Mucosa of rectum (tissue), 2 donors: Measurements from ENCODE around the gene CALML3.

Experiments
- H3K27ac ChIP-seq, 2 donors: one replicate each; pipeline ENCODE4 v1.7.0; 2013; ENCODE audit warnings: inconsistent platforms in 2 of 2, low read depth in 2 of 2, low read length in 2 of 2
- H3K27me3 ChIP-seq, 2 donors: one replicate each; pipeline ENCODE4 v1.7.0; 2013; ENCODE audit warnings: low read length in 2 of 2; ENCODE audit not compliant: control insufficient read depth in 2 of 2, insufficient read depth in 2 of 2
- H3K36me3 ChIP-seq, 2 donors: one replicate each; pipeline ENCODE4 v1.7.0; 2013; ENCODE audit warnings: low read length in 2 of 2; ENCODE audit not compliant: control insufficient read depth in 2 of 2, insufficient read depth in 2 of 2
- H3K4me1 ChIP-seq, 2 donors: one replicate each; pipeline ENCODE4 v1.7.0; 2013; ENCODE audit warnings: low read length in 2 of 2, mild to moderate bottlenecking in 1 of 2; ENCODE audit not compliant: control insufficient read depth in 2 of 2, insufficient read depth in 2 of 2
- H3K4me3 ChIP-seq, 2 donors: one replicate each; pipeline ENCODE4 v1.7.0; 2013; ENCODE audit warnings: low read length in 2 of 2
- H3K9ac ChIP-seq, 2 donors: one replicate each; pipeline ENCODE4 v1.7.0; 2013; ENCODE audit warnings: low read length in 2 of 2, low read depth in 1 of 2, mild to moderate bottlenecking in 1 of 2
- H3K9me3 ChIP-seq, 2 donors: one replicate each; pipeline ENCODE4 v1.7.0; 2013; ENCODE audit warnings: low read length in 2 of 2; ENCODE audit not compliant: control insufficient read depth in 2 of 2
- donor health status: healthy.
- donor health status: Normal muscosa, but diverticular disease.

Gene CALML3

GRCh38 chr10:5491477-5491876 lies 33.3 kb upstream of the CALML3 start:
- Histone ChIP-seq H3K27me3 (no peaks in the 10 kb centered on the region), H3K4me1 (peaks cover 13 to 32% of the 10 kb centered on the region in 2 donors), H3K9me3 (peaks cover 0 to 2% of the 10 kb centered on the region in 2 donors), H3K9ac (no peak overlapping the region), H3K4me3 (no peak overlapping the region), H3K36me3 (no peaks in the 10 kb centered on the region), H3K27ac (no peak overlapping the region)

DNA sequence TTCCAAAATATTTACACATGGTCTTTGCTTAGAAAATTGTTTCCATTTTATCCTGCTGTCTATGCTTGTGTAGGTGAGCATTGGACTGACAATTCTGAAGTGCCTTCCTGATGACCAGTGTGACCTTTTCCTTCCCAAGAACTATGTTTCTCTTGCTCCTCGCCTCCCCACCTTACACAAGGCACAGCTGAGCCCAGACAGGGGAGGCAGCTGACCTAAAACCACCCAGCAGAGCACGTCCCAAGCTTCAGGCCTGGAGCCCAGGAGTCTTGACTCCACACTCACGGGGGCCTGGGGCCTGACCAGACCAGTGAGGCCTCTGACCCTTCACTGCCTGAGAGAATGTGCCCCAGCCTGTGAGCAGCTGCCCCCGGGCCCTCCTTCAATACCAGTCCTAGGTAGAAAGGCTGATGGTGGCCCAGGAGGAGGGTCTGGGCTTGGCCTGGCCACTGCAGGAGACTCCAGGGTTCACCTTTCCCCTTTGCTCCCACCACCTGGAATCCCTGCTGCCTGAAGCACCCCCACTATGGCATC lies 32.4 kb upstream of the CALML3 start:
- Histone ChIP-seq H3K27ac (no peak overlapping the region), H3K36me3 (no peaks in the 10 kb centered on the region), H3K9me3 (peaks cover 0 to 2% of the 10 kb centered on the region in 2 donors), H3K4me1 (peaks cover 9 to 24% of the 10 kb centered on the region in 2 donors), H3K4me3 (no peak overlapping the region), H3K9ac (no peak overlapping the region), H3K27me3 (no peaks in the 10 kb centered on the region)

DNA sequence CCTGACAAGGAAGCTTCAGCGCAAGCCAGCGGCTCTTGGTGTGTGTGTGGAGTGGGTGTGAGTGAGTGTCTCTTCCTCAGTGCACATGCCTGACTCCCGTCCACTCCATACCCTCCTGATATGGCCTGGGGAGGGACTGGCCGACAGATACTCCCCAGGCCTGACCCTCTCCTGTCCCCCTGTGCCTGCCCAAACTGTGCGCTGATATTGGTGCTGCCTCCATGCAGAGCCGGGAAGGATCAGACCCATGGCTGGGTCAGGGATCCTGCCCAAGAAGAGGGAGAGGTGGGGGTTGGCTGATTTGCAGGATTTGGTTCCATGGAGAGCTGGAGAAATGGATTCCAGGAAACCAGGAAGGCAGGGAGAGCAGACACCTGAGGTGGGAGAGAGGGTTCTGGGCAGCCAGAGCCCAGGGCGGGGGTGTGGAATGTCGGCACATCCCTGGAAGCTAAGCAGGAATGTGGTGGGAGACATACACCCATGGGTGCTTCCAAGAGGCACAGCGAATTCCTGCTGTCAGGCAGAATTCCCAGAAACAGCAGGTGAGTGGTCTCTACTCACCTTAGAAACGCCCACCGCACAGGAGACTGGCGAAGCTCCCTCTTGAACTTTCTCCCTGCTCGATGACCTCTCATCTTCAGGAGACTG lies 31.7 kb upstream of the CALML3 start:
- Histone ChIP-seq H3K9me3 (peaks cover 0 to 2% of the 10 kb centered on the region in 2 donors), H3K36me3 (no peaks in the 10 kb centered on the region), H3K4me1 (peaks cover 9 to 20% of the 10 kb centered on the region in 2 donors), H3K4me3 (no peak overlapping the region), H3K27ac (no peak overlapping the region), H3K9ac (no peak overlapping the region), H3K27me3 (no peaks in the 10 kb centered on the region)

GRCh38 chr10:5493691-5494090 lies 31.1 kb upstream of the CALML3 start:
- Histone ChIP-seq H3K9ac (no peak overlapping the region), H3K27ac (no peak overlapping the region), H3K9me3 (peaks cover 0 to 2% of the 10 kb centered on the region in 2 donors), H3K36me3 (no peaks in the 10 kb centered on the region), H3K4me1 (peaks cover 5 to 16% of the 10 kb centered on the region in 2 donors), H3K27me3 (no peaks in the 10 kb centered on the region), H3K4me3 (no peak overlapping the region)

- Histone ChIP-seq H3K4me3 (no peak overlapping the region), H3K36me3 (no peaks in the 10 kb centered on the region), H3K4me1 (peaks cover 0 to 8% of the 10 kb centered on the region in 2 donors), H3K27me3 (no peaks in the 10 kb centered on the region), H3K27ac (no peak overlapping the region), H3K9ac (no peak overlapping the region), H3K9me3 (peaks cover 0 to 2% of the 10 kb centered on the region in 2 donors)
Measured at GRCh38 chr10:5494611-5495010, 30.1 kb upstream of the CALML3 start.

GRCh38 chr10:5496261-5497250 lies 28.2 kb upstream of the CALML3 start:
- no peak overlapping the region for H3K4me3 ChIP-seq
- no peaks in the 10 kb centered on the region for H3K27me3 ChIP-seq
- H3K9ac ChIP-seq: no peak overlapping the region
- H3K4me1 ChIP-seq: peaks cover 0 to 8% of the 10 kb centered on the region in 2 donors
- H3K9me3 ChIP-seq: peaks cover 0 to 2% of the 10 kb centered on the region in 2 donors
- H3K27ac ChIP-seq: no peak overlapping the region
- no peaks in the 10 kb centered on the region for H3K36me3 ChIP-seq

GRCh38 chr10:5497289-5497688 lies 27.5 kb upstream of the CALML3 start:
- H3K27ac ChIP-seq: no peak overlapping the region
- no peaks in the 10 kb centered on the region for H3K27me3 ChIP-seq
- H3K9ac ChIP-seq: no peak overlapping the region
- H3K9me3 ChIP-seq: no peaks in the 10 kb centered on the region
- H3K4me1 ChIP-seq: peaks cover 0 to 8% of the 10 kb centered on the region in 2 donors
- no peaks in the 10 kb centered on the region for H3K36me3 ChIP-seq
- H3K4me3 ChIP-seq: no peak overlapping the region

DNA sequence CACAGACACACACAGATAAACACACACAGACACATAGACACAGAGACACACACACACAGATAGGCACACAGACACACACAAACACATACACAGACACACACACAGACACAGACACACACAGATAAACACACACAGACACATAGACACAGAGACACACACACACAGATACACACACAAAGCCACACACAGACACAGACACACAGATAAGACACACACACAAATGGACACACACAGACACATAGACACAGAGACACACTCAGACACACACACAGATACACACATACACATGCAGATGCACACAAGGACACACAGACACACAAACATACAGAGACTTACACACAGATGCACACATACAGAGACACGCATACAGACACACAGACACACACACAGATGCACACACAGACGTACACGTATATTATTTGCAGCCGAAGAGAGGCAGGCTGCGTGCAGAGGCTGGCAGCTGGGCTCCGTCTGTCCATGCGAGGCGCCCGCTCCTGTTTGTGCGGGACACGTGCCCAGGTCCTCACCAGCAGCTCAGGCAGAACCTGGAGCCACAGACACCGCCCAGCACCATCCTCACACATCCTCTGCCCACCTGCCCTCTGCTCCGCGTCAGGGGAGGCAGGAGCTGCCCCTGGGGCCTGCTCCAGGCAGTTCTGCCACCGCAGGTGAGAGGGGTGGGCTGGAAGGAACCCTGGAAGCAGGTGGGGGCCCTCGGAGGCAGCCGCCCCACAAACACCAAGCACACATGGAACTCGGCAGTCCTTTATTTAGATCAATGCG lies 26.6 kb upstream of the CALML3 start:
- Histone ChIP-seq H3K27ac (no peak overlapping the region), H3K4me1 (peaks cover 6 to 16% of the 10 kb centered on the region in 2 donors), H3K4me3 (no peak overlapping the region), H3K27me3 (no peaks in the 10 kb centered on the region), H3K9ac (no peak overlapping the region), H3K36me3 (no peaks in the 10 kb centered on the region), H3K9me3 (no peaks in the 10 kb centered on the region)

GRCh38 chr10:5498791-5499492 lies 25.8 kb upstream of the CALML3 start:
- Histone ChIP-seq H3K27ac (no peak overlapping the region), H3K9ac (no peak overlapping the region), H3K9me3 (no peaks in the 10 kb centered on the region), H3K4me3 (no peak overlapping the region), H3K4me1 (peaks cover 14 to 18% of the 10 kb centered on the region in 2 donors), H3K36me3 (no peaks in the 10 kb centered on the region), H3K27me3 (no peaks in the 10 kb centered on the region)
